ENCODE data around the gene FLT3LG. TPM values are rescaled to one million over a fixed set of nuclear protein-coding genes. Genes with fewer than 3 reads are reported as not detected.
A peak's percentile ranks its signal among the peaks of the same experiment; 100 is the strongest.
"Not testable (repeated sequence)": the region's sequence is repeated elsewhere in the genome, so short reads cannot be mapped to it uniquely, and the experiment has no call there.

The FLT3LG gene
- total and polyA plus RNA-seq, 2 experiments from 2014 or later: 0.86 to 2.0 TPM

- H3K4me1 ChIP-seq (ENCODE audit: low read depth): no peaks in the 10 kb centered on the region
- peaks cover 52% of the 10 kb centered on the region for H3K27me3 ChIP-seq
- H3K4me3 ChIP-seq: peak overlapping the region; percentile 44
- peak overlapping the region; percentile 40 for H3K27ac ChIP-seq
- TF ChIP-seq CTCF (IDR thresholded peaks at IDR 0.05; ENCODE audit: low read depth, low read length): no peak
- no peaks in the 10 kb centered on the region for H3K9me3 ChIP-seq (ENCODE audit: low read depth)
- no peak for DNase-seq (ENCODE audit: low read depth in 1 of 2, low spot score in 1 of 2)
- H3K36me3 ChIP-seq: no peaks in the 10 kb centered on the region
These were observed 31.7 kb upstream of the FLT3LG start for GRCh38 chr19:49442354-49442753.

- no peak for TF ChIP-seq CTCF (IDR thresholded peaks at IDR 0.05; ENCODE audit: low read depth, low read length)
- Histone ChIP-seq H3K27ac (peak overlapping the region; percentile 51), H3K36me3 (no peaks in the 10 kb centered on the region), H3K27me3 (peaks cover 47% of the 10 kb centered on the region), H3K4me1 (ENCODE audit: low read depth) (no peaks in the 10 kb centered on the region), H3K4me3 (peak overlapping the region; percentile 44), H3K9me3 (ENCODE audit: low read depth) (no peaks in the 10 kb centered on the region)
- peak; percentile 91 to 97 for DNase-seq (ENCODE audit: low read depth in 1 of 2, low spot score in 1 of 2)
These were observed 31.1 kb upstream of the FLT3LG start for GRCh38 chr19:49442771-49443365.

- Histone ChIP-seq H3K9me3 (ENCODE audit: low read depth) (no peaks in the 10 kb centered on the region), H3K27me3 (peaks cover 40% of the 10 kb centered on the region), H3K4me1 (ENCODE audit: low read depth) (no peaks in the 10 kb centered on the region), H3K36me3 (no peaks in the 10 kb centered on the region), H3K4me3 (peak overlapping the region; percentile 44), H3K27ac (peak overlapping the region; percentile 51)
- peak; percentile 97 for DNase-seq (ENCODE audit: low read depth in 1 of 2, low spot score in 1 of 2)
- peak; percentile 76 for TF ChIP-seq CTCF (IDR thresholded peaks at IDR 0.05; ENCODE audit: low read depth, low read length)
These were observed 30.5 kb upstream of the FLT3LG start for GRCh38 chr19:49443366-49444099.

GRCh38 chr19:49444100-49444700 is 29.8 kb upstream of the FLT3LG start:
- not testable (repeated sequence) for H3K4me1 ChIP-seq (ENCODE audit: low read depth); H3K9me3 ChIP-seq (ENCODE audit: low read depth); H3K4me3 ChIP-seq; DNase-seq (ENCODE audit: low read depth in 1 of 2, low spot score in 1 of 2); H3K27ac ChIP-seq; H3K36me3 ChIP-seq
- peaks cover 33% of the 10 kb centered on the region for H3K27me3 ChIP-seq

- H3K36me3 ChIP-seq: no peaks in the 10 kb centered on the region
- no peaks in the 10 kb centered on the region for H3K9me3 ChIP-seq (ENCODE audit: low read depth)
- peak overlapping the region; percentile 34 for H3K27ac ChIP-seq
- no peak overlapping the region for H3K4me3 ChIP-seq
- H3K27me3 ChIP-seq: peaks cover 16% of the 10 kb centered on the region
- no peak for DNase-seq (ENCODE audit: low read depth in 1 of 2, low spot score in 1 of 2)
- no peak for TF ChIP-seq CTCF (IDR thresholded peaks at IDR 0.05; ENCODE audit: low read depth, low read length)
- no peaks in the 10 kb centered on the region for H3K4me1 ChIP-seq (ENCODE audit: low read depth)
These were observed 28.0 kb upstream of the FLT3LG start for GRCh38 chr19:49445997-49446396.

Measured in cardiac muscle cell (in vitro differentiated cells and primary cell).